H1 (cell line): ENCODE data around the gene EIF4EBP3. TPM values are rescaled to one million over a fixed set of nuclear protein-coding genes. Genes with fewer than 3 reads are reported as not detected.

Experiments used
- CTCF ChIA-PET: fragments of 300-600 bp; sonication (Branson Sonifier 250); formaldehyde crosslinking; loops from one replicate; lab custom pipeline; 2021; ENCODE audit not compliant: partially characterized antibody; lab: Charles Lee
- POLR2A ChIA-PET: fragments of 300-600 bp; sonication (Branson Sonifier 250); formaldehyde crosslinking; loops from one replicate; lab custom pipeline; 2021; ENCODE audit warnings: inconsistent platforms; ENCODE audit not compliant: partially characterized antibody; lab: Charles Lee
- DNase-seq, 2 experiments: peaks; one replicate each; pipeline versions ENCODE4 v3.0.0 to v3.0.0-alpha.2; 2010 to 2022; ENCODE audit warnings: low spot score in 2 of 2, low read depth in 1 of 2, mixed read lengths in 1 of 2
- FAIRE-seq: peaks from 2 replicates; lab custom pipeline; 2011; peaks lifted over from hg19 to GRCh38; lab: Jason Lieb, UNC
- H2AFZ ChIP-seq: 2 replicates; pipeline ENCODE4 v1.8.1; 2012; ENCODE audit warnings: low read length, inconsistent platforms
- H2AK5ac ChIP-seq: 2 replicates; pipeline ENCODE4 v1.6.1; 2013; ENCODE audit warnings: low read depth, low read length
- H2BK120ac ChIP-seq: replicated peaks from 2 replicates; pipeline ENCODE3; 2013; ENCODE audit warnings: low read depth, low read length, inconsistent platforms
- H2BK12ac ChIP-seq: 2 replicates; pipeline ENCODE4 v1.6.1; 2013; ENCODE audit warnings: low read depth, low read length
- H2BK15ac ChIP-seq: 2 replicates; pipeline ENCODE4 v1.6.1; 2013; ENCODE audit warnings: low read length
- H2BK20ac ChIP-seq: 2 replicates; pipeline ENCODE4 v1.6.1; 2013; ENCODE audit warnings: low read length
- H2BK5ac ChIP-seq: 2 replicates; pipeline ENCODE4 v1.6.1; 2013; ENCODE audit warnings: low read depth, low read length
- H3K14ac ChIP-seq: 2 replicates; pipeline ENCODE4 v1.6.1; 2013; ENCODE audit warnings: inconsistent platforms; ENCODE audit not compliant: insufficient read length
- H3K18ac ChIP-seq: 2 replicates; pipeline ENCODE4 v1.6.1; 2013; ENCODE audit warnings: low read length; ENCODE audit errors: extremely low read depth
- H3K23ac ChIP-seq: 2 replicates; pipeline ENCODE4 v1.6.1; 2013; ENCODE audit warnings: inconsistent platforms; ENCODE audit not compliant: insufficient read length
- H3K23me2 ChIP-seq: 2 replicates; pipeline ENCODE4 v1.6.1; 2013; ENCODE audit warnings: low read depth, low read length
- H3K27ac ChIP-seq: 2 replicates; pipeline ENCODE4 v1.6.1; 2011; ENCODE audit warnings: low read depth, low read length, inconsistent platforms
- H3K27me3 ChIP-seq, 4 experiments: replicated peaks in 1 of 4; 1 replicate in 1 of 4; 2 replicates in 3 of 4; pipeline versions ENCODE4 v1.6.1 to v1.8.1; 2011 to 2013; ENCODE audit warnings: low read length in 3 of 4, mild to moderate bottlenecking in 3 of 4, inconsistent platforms in 2 of 4, mixed read lengths in 2 of 4, moderate library complexity in 1 of 4; ENCODE audit not compliant: control insufficient read depth in 3 of 4, insufficient read depth in 3 of 4; ENCODE audit errors: extremely low read depth in 1 of 4
- H3K36me3 ChIP-seq, 4 experiments: 2 replicates each; pipeline versions ENCODE4 v1.6.1 to v1.8.1; 2011 to 2013; ENCODE audit warnings: mild to moderate bottlenecking in 4 of 4, low read length in 3 of 4, moderate library complexity in 2 of 4, control low read depth in 1 of 4, inconsistent platforms in 1 of 4; ENCODE audit not compliant: insufficient read depth in 4 of 4, control insufficient read depth in 2 of 4
- H3K4ac ChIP-seq: replicated peaks from 2 replicates; pipeline ENCODE3; 2013; ENCODE audit warnings: low read length, low read depth, mixed read lengths, inconsistent platforms; ENCODE audit not compliant: insufficient read length
- H3K4me1 ChIP-seq, 4 experiments: replicated peaks in 1 of 4; 1 replicate in 1 of 4; 2 replicates in 3 of 4; pipeline versions ENCODE4 v1.6.1 to v1.8.1; 2011 to 2013; ENCODE audit warnings: low read length in 3 of 4, inconsistent platforms in 2 of 4, mixed read lengths in 1 of 4; ENCODE audit not compliant: insufficient read depth in 4 of 4, control insufficient read depth in 3 of 4
- H3K4me2 ChIP-seq, 2 experiments: 2 replicates each; pipeline versions ENCODE4 v1.6.1 to v1.8.1; 2011 to 2013; ENCODE audit warnings: low read depth in 2 of 2, low read length in 2 of 2, control low read depth in 1 of 2, inconsistent platforms in 1 of 2, mild to moderate bottlenecking in 1 of 2; ENCODE audit not compliant: insufficient read depth in 1 of 2
- H3K4me3 ChIP-seq, 4 experiments: fragments of 200-600, 300-600 bp in 1 of 4; sonication (generic), shearing (Covaris generic), sonication (Bioruptor Twin) in 1 of 4; 2 replicates each; pipeline versions ENCODE4 v1.5.1 to v1.8.1; 2011 to 2016; ENCODE audit warnings: low read length in 4 of 4, low read depth in 3 of 4, control low read depth in 2 of 4, inconsistent platforms in 2 of 4, mild to moderate bottlenecking in 2 of 4, mixed read lengths in 1 of 4, moderate library complexity in 1 of 4; ENCODE audit not compliant: insufficient read depth in 2 of 4; ENCODE audit errors: extremely low read depth in 1 of 4
- H3K56ac ChIP-seq: replicated peaks from 2 replicates; pipeline ENCODE3; 2013; ENCODE audit warnings: low read depth, mild to moderate bottlenecking, mixed read lengths, low read length, inconsistent platforms; ENCODE audit not compliant: insufficient read length
- H3K79me1 ChIP-seq: 2 replicates; pipeline ENCODE4 v1.6.1; 2013; ENCODE audit warnings: low read depth, low read length, control low read depth
- H3K79me2 ChIP-seq, 2 experiments: 2 replicates each; pipeline versions ENCODE4 v1.6.1 to v1.8.1; 2012 to 2013; ENCODE audit warnings: low read length in 2 of 2, mild to moderate bottlenecking in 2 of 2, inconsistent platforms in 1 of 2; ENCODE audit not compliant: insufficient read depth in 2 of 2, control insufficient read depth in 1 of 2
- H3K9ac ChIP-seq, 4 experiments: replicated peaks in 1 of 4; 1 replicate in 1 of 4; 2 replicates in 3 of 4; pipeline versions ENCODE4 v1.6.1 to v1.8.1; 2011 to 2013; ENCODE audit warnings: low read depth in 3 of 4, low read length in 3 of 4, control low read depth in 2 of 4, mild to moderate bottlenecking in 2 of 4, moderate library complexity in 2 of 4, inconsistent platforms in 1 of 4; ENCODE audit errors: extremely low read depth in 1 of 4
- H3K9me3 ChIP-seq, 2 experiments: 2 replicates each; pipeline versions ENCODE4 v1.6.1 to v1.8.1; 2012 to 2013; ENCODE audit warnings: mild to moderate bottlenecking in 2 of 2, moderate library complexity in 2 of 2, control low read depth in 1 of 2, inconsistent platforms in 1 of 2, low read depth in 1 of 2, low read length in 1 of 2, mixed read lengths in 1 of 2; ENCODE audit not compliant: insufficient read depth in 2 of 2
- H4K20me1 ChIP-seq, 2 experiments: replicated peaks in 1 of 2; 2 replicates each; pipeline versions ENCODE3 to v1.8.1; 2011 to 2013; ENCODE audit warnings: inconsistent platforms in 2 of 2, low read length in 2 of 2, mild to moderate bottlenecking in 1 of 2; ENCODE audit not compliant: insufficient read depth in 2 of 2, control insufficient read depth in 1 of 2
- H4K5ac ChIP-seq: 2 replicates; pipeline ENCODE4 v1.6.1; 2013; ENCODE audit warnings: low read length, low read depth, mixed read lengths, inconsistent platforms; ENCODE audit not compliant: insufficient read length
- H4K8ac ChIP-seq: 2 replicates; pipeline ENCODE4 v1.8.0; 2013; ENCODE audit warnings: mild to moderate bottlenecking, moderate library complexity, low read length, inconsistent platforms; ENCODE audit not compliant: insufficient read depth; ENCODE audit errors: extremely low read depth
- H4K91ac ChIP-seq: replicated peaks from 2 replicates; pipeline ENCODE3; 2013; ENCODE audit warnings: low read length, mixed read lengths, inconsistent platforms; ENCODE audit not compliant: insufficient read length
- CBX5 ChIP-seq: fragments of 300-800, 300-1000 bp; sonication (generic); IDR thresholded peaks from 2 replicates; pipeline ENCODE4 v1.7.1; 2016; ENCODE audit warnings: antibody characterized with exemption, low read length, low read depth
- CREB1 ChIP-seq: IDR thresholded peaks from 2 replicates; pipeline ENCODE4 v1.6.1; 2012; ENCODE audit warnings: inconsistent platforms
- EP300 ChIP-seq, 2 experiments: IDR thresholded peaks; 1 replicate in 1 of 2; 2 replicates in 1 of 2; pipeline ENCODE4 v1.6.1; 2011 to 2012; ENCODE audit warnings: low read depth in 2 of 2, low read length in 2 of 2, mild to moderate bottlenecking in 2 of 2, borderline replicate concordance in 1 of 2, inconsistent platforms in 1 of 2, moderate library complexity in 1 of 2
- GABPA ChIP-seq: IDR thresholded peaks from 2 replicates; pipeline ENCODE4 v1.6.1; 2011; ENCODE audit warnings: mild to moderate bottlenecking, low read length, moderate library complexity, borderline replicate concordance; ENCODE audit not compliant: insufficient read depth
- HDAC2 ChIP-seq, 2 experiments: fragments of 300-600 bp in 1 of 2; sonication (generic) in 1 of 2; IDR thresholded peaks; 2 replicates each; pipeline ENCODE4 v1.6.1; 2011 to 2012; ENCODE audit warnings: low read depth in 2 of 2, low read length in 2 of 2, mild to moderate bottlenecking in 2 of 2, moderate library complexity in 2 of 2, borderline replicate concordance in 1 of 2, inconsistent platforms in 1 of 2
- JUND ChIP-seq: IDR thresholded peaks from 2 replicates; pipeline ENCODE4 v1.6.1; 2011; ENCODE audit warnings: mild to moderate bottlenecking, improper control_type of control experiment, low read length
- KDM4A ChIP-seq: IDR thresholded peaks from one replicate; pipeline ENCODE4 v1.7.1; 2012; ENCODE audit warnings: low read depth, mild to moderate bottlenecking, moderate library complexity, low read length, inconsistent platforms; ENCODE audit not compliant: severe bottlenecking
- RAD21 ChIP-seq, 2 experiments: IDR thresholded peaks in 1 of 2; conservative IDR thresholded peaks in 1 of 2; 2 replicates each; pipeline ENCODE4 v1.6.1; 2011; ENCODE audit warnings: low read depth in 2 of 2, low read length in 2 of 2, improper control_type of control experiment in 1 of 2, inconsistent platforms in 1 of 2, mild to moderate bottlenecking in 1 of 2, moderate library complexity in 1 of 2
- RXRA ChIP-seq: IDR thresholded peaks from 2 replicates; pipeline ENCODE4 v1.6.1; 2011; ENCODE audit warnings: low read depth, mild to moderate bottlenecking, low read length, moderate library complexity; ENCODE audit not compliant: insufficient read depth
- TAF7 ChIP-seq: optimal IDR thresholded peaks from 2 replicates; pipeline ENCODE3; 2011; ENCODE audit warnings: low read depth, mild to moderate bottlenecking, inconsistent platforms, low read length, moderate library complexity, borderline replicate concordance
- WGBS, 2 experiments: shearing (Covaris generic) in 1 of 2; methylation state at CpG; one replicate each; pipeline versions ENCODE4 v1.1.6 to v1.1.7; 2013 to 2015; ENCODE audit warnings: low lambda C conversion rate in 2 of 2, mixed read lengths in 2 of 2, inconsistent platforms in 1 of 2, low coverage in 1 of 2, missing lambda C conversion rate in 1 of 2; ENCODE audit not compliant: insufficient replicate concordance in 2 of 2, insufficient coverage in 1 of 2, insufficient read length in 1 of 2; ENCODE audit errors: extremely low coverage in 1 of 2, missing lambda C conversion rate in 1 of 2; 5-methylcytosine and 5-hydroxymethylcytosine counted together
- polyA plus RNA-seq, 7 experiments: library from polyadenylated mRNA; depleted of rRNA in 3 of 7; stranded (reverse) in 5 of 7; unstranded in 2 of 7; fragments of >200 nt in 5 of 7; fragments of 200-250 nt in 2 of 7; gene quantifications; 1 replicate in 5 of 7; 2 replicates in 1 of 7; 4 replicates in 1 of 7; pipeline versions ENCODE4 v1.2.1 to v1.2.3, GENCODE V29; 2011 to 2013; ENCODE audit warnings: missing spikeins in 2 of 7, mixed read lengths in 2 of 7
- total RNA-seq: library from RNA; stranded (reverse); fragmentation: NEBNext Ultra II Directional; extraction: Animal tissue kit (Norgen Biotek cat#: 25700); gene quantifications from 2 replicates; pipeline ENCODE4 v1.2.1, GENCODE V29; 2021

The EIF4EBP3 gene
- total and polyA plus RNA-seq, 2 of the 8 experiments (the other 6 are each of a cell fraction or from before 2014, with no cell fraction given) = 11.1 to 11.7 TPM

- peak within 1 kb of the TSS; percentile 90 for H4K91ac ChIP-seq
- H3K4ac ChIP-seq = peak within 1 kb of the TSS; percentile 89
- FAIRE-seq = no peak
- H3K79me2 ChIP-seq = peaks cover 9 to 39% of the 10 kb centered on the region in 2 experiments; a peak in 3 of 4 replicates
- H2BK20ac ChIP-seq = peak within 1 kb of the TSS; percentile 86; the same call in 1 of the 2 replicates
- H4K5ac ChIP-seq = peak within 1 kb of the TSS; percentile 89
- H3K9ac ChIP-seq = peak within 1 kb of the TSS; percentile 69 to 91 (median 78)
- peaks cover 0 to 6% (median 5%) of the 10 kb centered on the region in 4 experiments; a peak in 4 of 7 replicates for H3K4me1 ChIP-seq
- H2AFZ ChIP-seq = no peak within 1 kb of the TSS
- H3K27ac ChIP-seq = peak within 1 kb of the TSS; percentile 85
- peak; percentile 61 to 95 for DNase-seq
- ChIA-PET CTCF (interaction anchor here (1.9 to 3.4 kb wide), 2 partner anchors 9 to 78 kb away, joined by 12 to 19 read pairs; partner anchors contain the start of gene EIF4EBP3), POLR2A (interaction anchor here (0.6 to 10.8 kb wide), 15 partner anchors 10 to 403 kb away, joined by 3 to 191 read pairs (median 5); partner anchors contain the start of genes ANKHD1, DND1, EIF4EBP3 and HARS1)
- H3K79me1 ChIP-seq = peaks cover 5% of the 10 kb centered on the region
- H4K20me1 ChIP-seq = peaks cover 0 to 5% of the 10 kb centered on the region in 2 experiments
- peak within 1 kb of the TSS; percentile 98 for H3K18ac ChIP-seq
- H2BK5ac ChIP-seq = peak within 1 kb of the TSS; percentile 91
- H3K36me3 ChIP-seq = peaks cover 0 to 2% (median 0%) of the 10 kb centered on the region in 4 experiments; a peak in 2 of 8 replicates
- H3K4me3 ChIP-seq = peak within 1 kb of the TSS; percentile 61 to 93 (median 64)
- H3K23me2 ChIP-seq = peaks cover 7% of the 10 kb centered on the region; the same call in 1 of the 2 replicates
- WGBS, 2 experiments = 3% methylated on average over 46 of the region's 46 CpGs; no CpG with 5 or more reads in 1 of the 2 experiments
- H2BK12ac ChIP-seq = peak within 1 kb of the TSS; percentile 94
- H3K23ac ChIP-seq = no peak within 1 kb of the TSS
- no peaks in the 10 kb centered on the region for H3K27me3 ChIP-seq
- peak within 1 kb of the TSS; percentile 98 for H2AK5ac ChIP-seq
- peak within 1 kb of the TSS; percentile 66 to 82 for H3K4me2 ChIP-seq
- no peak within 1 kb of the TSS for H3K14ac ChIP-seq
- H2BK120ac ChIP-seq = peak within 1 kb of the TSS; percentile 65
- peak within 1 kb of the TSS; percentile 98 for H4K8ac ChIP-seq
- peak within 1 kb of the TSS; percentile 99 for H2BK15ac ChIP-seq
- H3K9me3 ChIP-seq = no peaks in the 10 kb centered on the region
- H3K56ac ChIP-seq = peak within 1 kb of the TSS; percentile 85
- TF ChIP-seq TAF7 (peak; percentile 87), KDM4A (peak; percentile 52), HDAC2 (IDR thresholded peaks at IDR 0.05; ENCODE audit: borderline replicate concordance in 1 of 2, low read depth in 2 of 2, low read length in 2 of 2) (no peak), GABPA (peak; percentile 94), JUND (peak; percentile 38; the same call in 1 of the 2 replicates), RAD21 (IDR thresholded peaks at IDR 0.05 in 1 of 2, conservative IDR thresholded peaks at IDR 0.05 in 1 of 2; ENCODE audit: low read depth in 2 of 2, low read length in 2 of 2) (no peak; a peak in 1 of 4 replicates), CBX5 (no peak), RXRA (no peak), EP300 (IDR thresholded peaks at IDR 0.05; ENCODE audit: borderline replicate concordance in 1 of 2, low read depth in 2 of 2, low read length in 2 of 2) (no peak), CREB1 (peak; percentile 92)
Measured at GRCh38 chr5:140557136-140557805, 9.8 kb downstream of the EIF4EBP3 start, which contains the start of gene SRA1. Gene SRA1, minus strand, starts transcription at chr5:140557473. Its CDS starts 21 bp downstream, at chr5:140557452.
